GM12878 (cell line): ENCODE data around the gene SSBP2.

Experiments used
- CEBPB ChIP-seq, 2 experiments: fragments of 150-350 bp in 1 of 2; IDR thresholded peaks; 2 replicates each; pipeline ENCODE4 v1.6.1; 2012 to 2014; ENCODE audit warnings: low read depth in 2 of 2, low read length in 2 of 2, borderline replicate concordance in 1 of 2, inconsistent platforms in 1 of 2
- CTCF ChIP-seq, 3 experiments: IDR thresholded peaks in 2 of 3; conservative IDR thresholded peaks in 1 of 3; 2 replicates each; pipeline ENCODE4 v1.5.1; 2011; ENCODE audit warnings: low read depth in 3 of 3, low read length in 3 of 3, mild to moderate bottlenecking in 3 of 3, control low read depth in 2 of 3, moderate library complexity in 2 of 3, inconsistent platforms in 1 of 3, mixed read lengths in 1 of 3; ENCODE audit not compliant: control insufficient read depth in 2 of 3, insufficient read depth in 1 of 3; ENCODE audit errors: extremely low read depth in 1 of 3
- JUNB ChIP-seq: IDR thresholded peaks from 2 replicates; pipeline ENCODE4 v1.6.1; 2016; ENCODE audit warnings: antibody characterized with exemption, mild to moderate bottlenecking
- JUND ChIP-seq: IDR thresholded peaks from 2 replicates; pipeline ENCODE4 v1.6.1; 2012; ENCODE audit warnings: low read depth, mild to moderate bottlenecking, low read length, improper control_type of control experiment, moderate library complexity
- MEF2B ChIP-seq: fragments of 450-650 bp; IDR thresholded peaks from 2 replicates; pipeline ENCODE4 v1.6.1; 2018; ENCODE audit warnings: mild to moderate bottlenecking, moderate library complexity; ENCODE audit not compliant: partially characterized antibody, poor library complexity, severe bottlenecking
- NFIC ChIP-seq: IDR thresholded peaks from 2 replicates; pipeline ENCODE4 v1.6.1; 2012; ENCODE audit warnings: low read depth, mild to moderate bottlenecking, inconsistent platforms, low read length, moderate library complexity
- NFYB ChIP-seq: IDR thresholded peaks from 2 replicates; pipeline ENCODE4 v1.6.1; 2011; ENCODE audit warnings: low read depth, mild to moderate bottlenecking, low read length, improper control_type of control experiment, moderate library complexity; ENCODE audit not compliant: insufficient read depth
- RAD21 ChIP-seq: IDR thresholded peaks from 2 replicates; pipeline ENCODE4 v1.6.1; 2011; ENCODE audit warnings: mild to moderate bottlenecking, low read depth, low read length, moderate library complexity; ENCODE audit not compliant: insufficient read depth
- SIN3A ChIP-seq: IDR thresholded peaks from 2 replicates; pipeline ENCODE4 v1.6.1; 2012; ENCODE audit warnings: low read depth, low read length, improper control_type of control experiment
- ZBTB33 ChIP-seq: fragments of 450-650 bp; IDR thresholded peaks from 2 replicates; pipeline ENCODE4 v1.6.1; 2017; ENCODE audit warnings: mild to moderate bottlenecking

GRCh38 chr5:81694726-81695125, 56.2 kb downstream of the SSBP2 start:
- no peak for TF ChIP-seq ZBTB33
- no peak for TF ChIP-seq SIN3A
- no peak for TF ChIP-seq RAD21
- TF ChIP-seq NFIC: no peak
- no peak for TF ChIP-seq CEBPB (IDR thresholded peaks at IDR 0.05; ENCODE audit: borderline replicate concordance in 1 of 2, low read depth in 2 of 2, low read length in 2 of 2)
- TF ChIP-seq CTCF (IDR thresholded peaks at IDR 0.05 in 2 of 3, conservative IDR thresholded peaks at IDR 0.05 in 1 of 3; ENCODE audit: control insufficient read depth in 2 of 3, extremely low read depth in 1 of 3, insufficient read depth in 1 of 3, low read depth in 3 of 3, low read length in 3 of 3): no peak
- TF ChIP-seq NFYB: no peak
- TF ChIP-seq MEF2B: no peak
- no peak for TF ChIP-seq JUNB
- TF ChIP-seq JUND: no peak
